Measurements from ENCODE around the gene MTX2. TPM values are rescaled to one million over a fixed set of nuclear protein-coding genes. Genes with fewer than 3 reads are reported as not detected.
"Not testable (repeated sequence)": the region's sequence is repeated elsewhere in the genome, so short reads cannot be mapped to it uniquely, and the experiment has no call there.

Gene MTX2
- total RNA-seq, 1 experiment from 2014 or later = 33.7 TPM

DNA sequence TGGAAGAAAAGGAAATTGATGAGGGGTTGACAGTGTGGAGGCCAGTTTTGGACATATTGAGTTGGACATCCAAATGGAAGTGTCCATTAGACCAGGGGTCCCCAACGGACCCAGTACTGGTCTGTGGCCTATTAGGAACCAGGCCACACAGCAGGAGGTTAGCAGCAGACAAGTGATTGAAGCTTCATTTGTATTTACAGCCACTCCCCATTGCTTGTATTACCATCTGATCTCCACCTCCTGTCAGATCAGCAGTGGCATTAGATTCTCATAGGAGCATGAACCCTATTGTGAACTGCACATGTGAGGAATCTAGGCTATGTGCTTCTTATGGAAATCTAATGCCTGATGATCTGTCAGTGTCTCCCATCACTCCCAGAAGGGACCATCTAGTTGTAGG, 99.1 kb downstream of the MTX2 start:
- no peaks in the 10 kb centered on the region for H3K36me3 Mint-ChIP-seq (ENCODE audit: insufficient read depth, unreplicated experiment)
- TF ChIP-seq CTCF (IDR thresholded peaks at IDR 0.05; ENCODE audit: insufficient read depth in 1 of 2, low read depth in 1 of 2, low read length in 1 of 2, severe bottlenecking in 1 of 2, unreplicated experiment in 1 of 2) = no peak
- Histone ChIP-seq H3K4me3 (ENCODE audit: low read depth, low read length) (no peak overlapping the region), H3K4me1 (no peaks in the 10 kb centered on the region), H3K36me3 (ENCODE audit: control insufficient read depth, insufficient read depth, low read length) (no peaks in the 10 kb centered on the region), H3K27me3 (replicated peaks; ENCODE audit: control insufficient read depth, insufficient read depth, low read length) (no peaks in the 10 kb centered on the region), H3K9me3 (no peaks in the 10 kb centered on the region)
- intact Hi-C loops (cut with micrococcal nuclease; ENCODE audit: unreplicated experiment) = no loop called here
- no peaks in the 10 kb centered on the region for H3K9me3 Mint-ChIP-seq (ENCODE audit: unreplicated experiment)
- H3K4me3 Mint-ChIP-seq (ENCODE audit: unreplicated experiment) = no peak overlapping the region
- POLR2A ChIA-PET = no interaction called here
- no TSS peak for BruUV-seq (replicated peaks)
- no peaks in the 10 kb centered on the region for H3K4me1 Mint-ChIP-seq (ENCODE audit: low read depth, unreplicated experiment)
- no peak overlapping the region for H3K27ac Mint-ChIP-seq (ENCODE audit: unreplicated experiment)
- DNase-seq = no peak
- H3K27me3 Mint-ChIP-seq (ENCODE audit: insufficient read depth, unreplicated experiment) = peaks cover 9% of the 10 kb centered on the region
- CTCF ChIA-PET = no interaction called here

DNA sequence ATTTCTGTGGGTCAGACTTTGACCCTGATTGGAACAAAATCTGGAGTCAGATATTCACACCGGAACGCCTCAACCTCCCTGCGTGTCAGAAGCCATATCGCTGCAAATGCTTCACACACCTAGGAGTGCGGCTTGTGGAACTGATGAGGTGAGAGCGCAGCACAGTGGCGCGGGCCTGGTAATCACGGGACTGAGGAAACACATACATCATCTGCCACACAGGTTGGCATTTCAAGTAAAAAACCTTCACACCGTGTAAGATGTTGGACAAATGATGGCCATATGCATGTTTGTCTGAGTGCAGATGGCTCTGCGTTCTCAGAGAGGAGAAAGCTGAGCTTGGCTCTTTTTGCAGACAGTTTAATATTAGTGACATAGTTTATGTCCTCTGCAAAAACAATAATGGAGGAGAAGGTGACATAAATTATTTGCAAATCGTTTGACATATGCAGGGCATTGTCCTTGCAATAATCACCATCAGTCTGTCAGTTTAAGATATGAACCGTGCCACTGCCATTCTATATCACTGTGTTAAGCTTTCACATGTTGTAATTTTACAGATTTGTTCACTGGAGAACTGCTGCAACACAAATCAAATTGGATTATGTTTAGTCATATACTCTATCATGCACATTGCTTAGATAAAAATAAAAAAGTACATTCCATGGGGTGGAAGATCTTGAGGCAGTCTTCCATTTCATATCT, 101.4 kb downstream of the MTX2 start:
- Histone ChIP-seq H3K9me3 (no peaks in the 10 kb centered on the region), H3K36me3 (ENCODE audit: control insufficient read depth, insufficient read depth, low read length) (no peaks in the 10 kb centered on the region), H3K4me1 (no peaks in the 10 kb centered on the region), H3K4me3 (ENCODE audit: low read depth, low read length) (no peak overlapping the region), H3K27me3 (replicated peaks; ENCODE audit: control insufficient read depth, insufficient read depth, low read length) (no peaks in the 10 kb centered on the region)
- intact Hi-C loops (cut with micrococcal nuclease; ENCODE audit: unreplicated experiment) = no loop called here
- DNase-seq = no peak
- Mint-ChIP-seq H3K36me3 (ENCODE audit: insufficient read depth, unreplicated experiment) (no peaks in the 10 kb centered on the region), H3K4me3 (ENCODE audit: unreplicated experiment) (no peak overlapping the region), H3K27ac (ENCODE audit: unreplicated experiment) (no peak overlapping the region), H3K27me3 (ENCODE audit: insufficient read depth, unreplicated experiment) (peaks cover 12% of the 10 kb centered on the region), H3K9me3 (ENCODE audit: unreplicated experiment) (no peaks in the 10 kb centered on the region), H3K4me1 (ENCODE audit: low read depth, unreplicated experiment) (no peaks in the 10 kb centered on the region)
- POLR2A ChIA-PET = no interaction called here
- no TSS peak for BruUV-seq (replicated peaks)
- CTCF ChIA-PET = no interaction called here
- TF ChIP-seq CTCF (IDR thresholded peaks at IDR 0.05; ENCODE audit: insufficient read depth in 1 of 2, low read depth in 1 of 2, low read length in 1 of 2, severe bottlenecking in 1 of 2, unreplicated experiment in 1 of 2) = no peak

DNA sequence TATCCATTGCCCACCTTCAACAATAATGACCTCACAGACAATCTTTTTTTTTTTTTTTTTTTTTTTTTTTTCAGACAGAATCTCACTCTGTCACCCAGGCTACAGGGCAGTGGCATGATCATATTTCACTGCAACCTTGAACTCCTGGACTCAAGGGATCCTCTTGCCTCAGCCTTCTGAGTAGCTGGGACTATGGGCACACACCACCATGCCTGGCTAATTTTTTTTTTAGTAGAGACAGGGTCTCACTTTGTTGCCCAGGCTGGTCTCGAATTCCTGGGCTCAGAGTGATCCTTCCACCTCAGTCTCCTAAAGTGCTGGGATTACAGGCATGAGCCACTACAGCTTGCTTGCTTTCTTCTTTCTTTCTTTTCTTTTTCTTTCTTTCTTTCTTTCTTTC, 103.9 kb downstream of the MTX2 start:
- intact Hi-C loops (cut with micrococcal nuclease; ENCODE audit: unreplicated experiment); H3K4me3 Mint-ChIP-seq (ENCODE audit: unreplicated experiment); H3K4me1 ChIP-seq; H3K27me3 ChIP-seq (replicated peaks; ENCODE audit: control insufficient read depth, insufficient read depth, low read length); H3K9me3 Mint-ChIP-seq (ENCODE audit: unreplicated experiment); BruUV-seq (replicated peaks); DNase-seq; H3K27me3 Mint-ChIP-seq (ENCODE audit: insufficient read depth, unreplicated experiment); CTCF ChIA-PET; H3K36me3 ChIP-seq (ENCODE audit: control insufficient read depth, insufficient read depth, low read length); H3K9me3 ChIP-seq; H3K27ac Mint-ChIP-seq (ENCODE audit: unreplicated experiment); H3K36me3 Mint-ChIP-seq (ENCODE audit: insufficient read depth, unreplicated experiment); H3K4me3 ChIP-seq (ENCODE audit: low read depth, low read length); H3K4me1 Mint-ChIP-seq (ENCODE audit: low read depth, unreplicated experiment): not testable (repeated sequence)
- POLR2A ChIA-PET = interaction anchor here (0.6 kb wide), 1 partner anchor 1886 kb away, joined by 3 read pairs; the partner anchor contains the start of gene GPR155

Data from Caco-2 (cell line).